GM18861 (cell line): ENCODE measurements around the gene KRT33B.

Experiments
- ATAC-seq: cut with Tn5 transposase; IDR thresholded peaks from one replicate; pipeline ENCODE4 v1.9.1; 2021; ENCODE audit not compliant: unreplicated experiment

Gene KRT33B

GRCh38 chr17:41326173-41327145 is 43.2 kb downstream of the KRT33B start:
- ATAC-seq: no peak

- ATAC-seq: no peak
Measured at GRCh38 chr17:41325611-41326010, 44.0 kb downstream of the KRT33B start.

- ATAC-seq: no peak
Measured at GRCh38 chr17:41325126-41325525, 44.5 kb downstream of the KRT33B start.

GRCh38 chr17:41324180-41325075 is 45.2 kb downstream of the KRT33B start:
- no peak for ATAC-seq

- ATAC-seq: no peak
Measured at GRCh38 chr17:41322903-41323895, 46.4 kb downstream of the KRT33B start.

GRCh38 chr17:41322094-41322902 is 47.3 kb downstream of the KRT33B start:
- no peak for ATAC-seq

- no peak for ATAC-seq
Measured at GRCh38 chr17:41318231-41318630, 51.4 kb downstream of the KRT33B start.

- ATAC-seq: no peak
Measured at GRCh38 chr17:41315814-41316445, 53.7 kb downstream of the KRT33B start.

GRCh38 chr17:41315204-41315794 is 54.3 kb downstream of the KRT33B start, which contains the start of gene KRTAP17-1:
Gene KRTAP17-1, minus strand, starts transcription at chr17:41315710. Its CDS starts 60 bp downstream, at chr17:41315650.
- ATAC-seq: no peak
